Inflammatory macrophage (primary cell): ENCODE measurements around the gene CD6.

ENCODE experiments used
- DNase-seq, 2 donors: peaks; one replicate each; pipeline ENCODE4 v3.0.0-alpha.2; 2020 to 2022

Gene CD6

DNA sequence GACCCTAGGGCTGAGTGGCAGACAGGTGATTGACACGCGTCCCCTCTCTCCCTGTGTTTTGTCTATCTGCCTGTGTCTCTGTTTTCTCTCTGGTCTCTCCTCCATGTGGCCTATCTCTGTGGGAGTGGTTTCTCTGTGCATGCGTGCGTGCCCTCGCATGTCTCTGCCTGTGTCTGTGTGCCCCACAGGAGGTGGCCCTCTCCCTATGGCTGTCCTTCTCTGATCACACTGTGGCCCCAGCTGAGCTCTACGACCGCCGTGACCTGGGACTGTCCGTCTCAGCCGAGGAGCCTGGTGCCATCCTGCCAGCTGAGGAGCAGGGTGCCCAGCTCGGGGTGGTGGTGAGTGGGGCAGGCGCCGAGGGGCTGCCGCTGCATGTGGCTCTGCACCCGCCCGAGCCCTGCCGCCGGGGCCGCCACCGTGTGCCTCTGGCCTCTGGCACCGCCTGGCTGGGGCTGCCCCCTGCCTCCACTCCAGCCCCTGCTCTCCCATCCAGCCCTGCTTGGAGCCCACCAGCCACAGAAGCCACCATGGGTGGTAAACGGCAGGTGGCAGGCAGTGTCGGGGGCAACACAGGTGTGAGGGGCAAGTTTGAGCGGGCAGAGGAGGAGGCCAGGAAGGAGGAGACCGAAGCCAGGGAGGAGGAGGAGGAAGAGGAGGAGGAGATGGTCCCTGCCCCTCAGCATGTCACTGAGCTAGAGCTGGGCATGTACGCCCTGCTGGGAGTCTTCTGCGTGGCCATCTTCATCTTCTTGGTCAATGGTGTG, 35.6 kb upstream of the CD6 start:
- peak in 1 of 2 donors; percentile 50 for DNase-seq

DNA sequence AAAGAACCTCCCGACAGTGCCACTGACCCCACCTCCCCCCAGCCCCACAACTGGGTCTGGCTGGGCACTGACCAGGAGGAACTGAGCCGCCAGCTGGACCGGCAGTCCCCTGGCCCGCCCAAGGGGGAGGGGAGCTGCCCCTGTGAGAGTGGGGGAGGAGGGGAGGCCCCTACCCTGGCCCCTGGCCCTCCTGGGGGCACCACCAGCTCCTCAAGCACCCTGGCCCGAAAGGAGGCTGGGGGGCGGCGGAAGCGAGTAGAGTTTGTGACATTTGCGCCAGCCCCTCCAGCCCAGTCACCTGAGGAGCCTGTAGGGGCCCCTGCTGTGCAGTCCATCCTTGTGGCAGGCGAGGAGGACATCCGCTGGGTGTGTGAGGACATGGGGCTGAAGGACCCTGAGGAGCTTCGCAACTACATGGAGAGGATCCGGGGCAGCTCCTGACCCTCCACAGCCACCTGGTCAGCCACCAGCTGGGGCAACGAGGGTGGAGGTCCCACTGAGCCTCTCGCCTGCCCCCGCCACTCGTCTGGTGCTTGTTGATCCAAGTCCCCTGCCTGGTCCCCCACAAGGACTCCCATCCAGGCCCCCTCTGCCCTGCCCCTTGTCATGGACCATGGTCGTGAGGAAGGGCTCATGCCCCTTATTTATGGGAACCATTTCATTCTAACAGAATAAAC, 34.9 kb upstream of the CD6 start:
- DNase-seq = no peak

DNA sequence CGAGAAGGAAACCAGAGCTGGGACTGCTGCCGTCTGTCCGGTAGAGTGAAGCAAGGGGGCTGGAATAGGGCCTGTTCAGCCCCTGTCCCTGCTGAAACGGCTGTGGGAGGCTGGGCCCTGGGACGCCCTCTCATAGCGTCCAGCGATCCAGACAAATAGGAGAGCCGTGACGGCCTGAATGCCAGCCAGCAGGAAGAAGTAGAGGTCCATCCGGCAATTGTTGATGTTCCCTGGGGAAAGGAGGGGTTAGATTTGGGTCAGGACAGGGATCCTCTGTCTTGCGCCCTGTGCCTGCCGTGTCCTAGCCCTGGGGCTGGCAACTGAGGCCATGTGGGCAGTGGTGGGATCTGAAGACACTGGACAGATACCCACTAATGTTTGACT, 34.3 kb upstream of the CD6 start:
- DNase-seq = no peak

DNA sequence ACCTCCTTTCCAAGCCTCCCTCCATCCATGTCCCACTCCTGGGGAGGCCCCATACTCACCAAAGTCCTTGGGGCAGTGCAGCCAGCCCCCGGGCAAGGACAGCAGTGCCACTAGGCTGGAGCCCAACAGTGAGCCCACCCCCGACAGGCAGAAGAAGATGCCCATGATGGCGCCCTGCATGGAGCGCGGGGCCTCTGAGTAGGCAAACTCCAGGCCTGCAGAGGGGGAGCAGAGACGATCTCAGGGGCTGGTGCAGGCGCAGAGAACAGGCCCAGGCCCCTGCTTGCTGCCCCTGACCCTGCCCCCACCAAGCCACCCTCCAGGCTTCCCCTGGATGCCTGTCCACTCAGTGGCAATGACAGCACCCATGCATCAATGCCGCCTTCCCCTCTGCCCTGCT, 33.7 kb upstream of the CD6 start:
- DNase-seq = no peak

DNA sequence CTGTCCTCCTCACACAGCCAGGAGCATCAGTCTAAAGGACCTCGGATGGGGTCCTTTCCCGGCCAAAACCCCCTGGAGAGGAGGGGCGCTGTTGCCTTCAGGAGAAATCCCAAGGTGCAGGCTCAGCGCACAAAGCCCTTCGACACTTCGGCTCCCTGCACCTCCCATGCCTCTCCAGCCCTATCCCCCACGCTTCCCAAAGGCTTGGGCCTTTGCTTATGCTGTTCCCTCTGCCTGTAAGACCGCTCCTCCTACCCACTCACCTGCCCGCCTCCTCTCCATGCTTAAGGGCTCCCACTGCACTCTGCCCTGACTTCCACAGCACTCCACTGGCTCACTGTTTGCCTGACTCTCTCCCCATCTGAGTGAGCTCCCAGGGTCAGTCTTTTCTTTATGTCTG, 33.0 kb upstream of the CD6 start:
- no peak for DNase-seq

DNA sequence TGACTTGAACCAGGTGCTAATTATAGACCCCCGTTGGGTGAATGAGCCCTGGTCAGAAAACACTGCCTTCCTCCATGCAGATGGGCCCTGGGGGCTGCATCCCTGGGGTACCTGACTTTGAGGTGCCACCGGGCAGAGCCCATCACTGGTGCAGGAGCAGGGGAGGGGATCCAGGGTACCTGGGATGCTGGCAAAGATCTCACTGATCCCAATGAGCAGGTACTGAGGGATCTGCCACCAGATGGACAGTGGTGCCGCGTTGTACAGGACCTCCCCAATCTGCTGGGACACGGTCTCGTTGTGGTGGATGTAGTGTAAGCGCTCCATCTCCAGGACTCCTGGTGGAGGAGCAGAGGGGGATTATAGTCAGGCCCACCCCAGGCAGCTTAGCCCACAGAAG, 32.2 kb upstream of the CD6 start:
- no peak for DNase-seq

DNA sequence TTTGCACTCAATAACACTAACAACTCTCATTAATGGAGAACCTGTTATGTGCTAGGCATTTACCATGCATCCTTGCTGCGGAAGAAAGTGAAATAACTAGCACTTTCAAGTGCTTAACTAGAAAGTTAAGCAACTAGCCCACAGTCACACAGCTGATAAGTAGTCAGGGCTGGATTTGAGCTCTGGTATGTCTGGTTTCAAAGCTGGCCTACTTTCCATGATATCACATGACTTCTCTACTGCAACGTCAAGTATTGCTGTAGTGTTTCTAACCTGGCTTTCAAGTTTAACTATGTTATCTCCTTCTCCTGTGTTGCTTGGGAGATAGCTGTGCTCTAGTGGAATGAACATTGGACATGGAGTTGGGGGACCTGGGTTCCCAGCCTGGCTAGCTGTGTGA, 31.6 kb upstream of the CD6 start:
- no peak for DNase-seq

DNA sequence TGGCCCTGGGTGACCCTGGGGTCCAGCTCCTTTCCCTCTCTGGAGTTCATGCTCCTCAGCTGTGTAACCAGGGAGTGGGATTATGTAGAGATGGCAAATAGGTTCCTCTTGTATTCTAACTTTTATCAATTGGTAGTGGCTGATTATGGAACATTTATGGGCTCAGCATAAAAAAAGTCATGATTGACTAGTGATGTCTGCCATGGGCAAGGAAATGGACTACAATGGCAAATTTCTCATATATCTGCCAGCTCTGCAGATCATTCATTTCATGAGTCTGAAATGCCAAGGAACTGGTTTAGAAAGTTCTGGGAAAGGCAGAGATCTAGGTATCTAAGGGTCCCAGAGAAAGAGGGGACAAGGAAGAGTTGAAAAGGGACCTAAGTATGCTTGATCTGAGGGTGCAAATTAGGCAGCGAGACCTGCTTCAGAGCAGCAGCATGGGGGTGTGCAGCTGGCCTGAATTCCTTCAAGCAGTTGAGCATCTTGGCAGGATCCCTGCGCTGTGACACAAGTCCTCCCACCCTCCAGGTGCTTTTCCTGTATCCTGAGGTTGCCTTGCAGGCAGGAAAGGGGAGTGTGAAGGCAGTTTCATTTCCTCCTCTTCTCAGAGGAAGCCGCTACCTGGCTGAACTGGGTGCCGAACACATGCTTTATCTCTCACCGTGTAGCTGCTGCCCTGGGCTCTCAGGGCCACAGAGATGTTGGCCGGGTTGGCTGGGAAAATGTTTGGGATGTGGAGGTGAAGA, 29.9 kb upstream of the CD6 start:
- DNase-seq = no peak

DNA sequence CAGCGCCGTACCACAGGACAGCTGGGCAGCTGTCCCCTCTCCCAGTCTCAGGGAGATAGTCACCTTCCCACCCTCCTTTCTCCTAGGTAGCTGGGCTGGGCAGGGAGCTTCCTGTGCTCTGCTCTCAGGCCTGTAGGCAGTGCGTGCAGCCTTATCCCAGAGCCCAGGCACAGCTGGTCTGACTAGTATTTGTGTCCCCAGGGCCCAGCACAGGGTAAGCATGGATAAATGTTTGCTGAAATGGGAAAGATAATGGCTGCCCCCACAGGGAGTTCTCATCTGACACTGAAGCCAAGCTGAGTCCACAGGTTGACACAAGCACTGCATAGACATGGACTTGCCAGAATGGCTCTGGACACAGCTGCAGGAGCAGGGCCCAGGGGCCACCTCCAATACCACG, 29.3 kb upstream of the CD6 start:
- no peak for DNase-seq

DNA sequence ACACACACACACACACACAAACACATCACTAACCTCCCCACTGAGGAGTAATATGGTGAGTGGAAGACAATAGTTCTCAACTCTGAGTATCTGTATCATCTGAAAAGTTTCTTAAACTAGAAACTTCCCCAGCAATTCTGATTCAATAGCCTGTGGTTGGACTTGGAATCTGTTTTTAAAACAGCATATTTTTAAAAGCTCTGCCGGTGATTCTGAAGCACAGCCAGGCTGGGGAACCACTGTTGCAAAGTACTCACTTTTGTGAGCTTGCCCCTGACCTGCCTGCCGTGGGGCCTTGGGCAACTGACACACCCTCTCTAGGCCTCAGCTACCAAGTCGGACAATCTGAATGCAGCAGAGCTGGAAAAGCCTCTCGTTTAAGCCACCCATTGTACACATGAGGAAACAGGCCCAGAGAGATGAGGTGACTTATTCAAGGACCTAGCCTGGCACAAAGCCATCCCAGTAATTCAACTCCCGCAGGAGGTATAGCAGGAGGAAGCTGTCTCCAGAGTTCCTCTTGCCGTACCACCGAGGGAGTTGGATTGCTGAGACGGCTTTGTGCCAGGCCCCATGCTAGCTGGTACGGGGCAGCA, 28.4 kb upstream of the CD6 start:
- DNase-seq = no peak

DNA sequence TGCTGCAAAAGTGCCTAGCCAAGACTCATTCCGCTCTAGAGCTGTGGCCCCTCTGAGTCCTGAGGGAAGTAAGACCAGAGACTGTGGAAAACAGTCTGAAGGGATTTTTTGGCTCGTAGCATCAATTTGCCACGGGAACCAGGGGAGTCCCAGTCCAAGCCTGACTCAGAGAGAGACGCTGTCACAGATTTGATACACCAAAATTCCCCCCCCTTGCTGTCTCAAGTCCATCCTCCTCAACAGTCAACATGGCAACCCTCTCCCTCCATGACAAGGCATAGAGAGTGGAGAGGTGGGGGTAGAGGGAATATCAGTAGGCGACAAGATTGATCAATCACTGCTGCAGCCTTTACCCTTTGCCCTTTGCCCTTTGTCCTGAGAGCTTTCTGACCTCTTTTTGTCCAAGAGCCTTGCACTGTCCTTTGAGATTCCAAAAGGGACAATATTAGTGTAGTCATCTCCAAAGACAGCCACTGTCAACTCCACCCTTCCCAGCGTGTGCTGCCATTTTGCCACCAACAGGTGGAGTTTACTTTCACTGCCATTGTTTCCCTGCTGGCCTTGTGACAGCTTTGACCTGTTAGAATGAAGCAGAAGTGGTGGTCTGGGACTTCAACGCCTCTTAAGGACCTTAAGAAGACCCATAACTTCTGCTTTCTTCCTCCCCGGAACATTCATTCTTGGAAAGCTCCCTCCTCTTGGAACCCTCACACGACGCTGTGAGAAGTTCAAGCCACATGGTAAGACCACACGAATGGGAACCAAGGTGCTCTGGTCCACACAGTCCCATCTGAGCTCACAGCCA, 26.8 kb upstream of the CD6 start:
- peak; percentile 79 to 81 for DNase-seq

DNA sequence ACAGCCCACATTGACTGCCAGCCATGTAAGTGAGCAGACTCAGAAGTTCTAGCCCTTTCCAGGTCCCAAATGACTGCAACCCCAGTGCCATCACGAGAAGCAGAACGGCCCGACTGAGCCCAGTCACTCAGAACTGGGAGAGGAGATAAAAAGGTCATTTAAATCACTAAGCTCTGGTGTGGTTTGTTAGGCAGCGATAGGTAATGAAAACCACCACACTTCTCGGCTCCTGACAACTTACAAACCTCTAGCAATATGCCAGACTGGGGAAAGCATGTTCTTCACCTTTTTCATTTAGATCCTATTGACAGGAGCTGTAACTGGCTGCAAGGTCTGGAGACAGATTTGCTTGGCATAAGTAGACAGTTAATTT, 26.2 kb upstream of the CD6 start:
- no peak for DNase-seq

DNA sequence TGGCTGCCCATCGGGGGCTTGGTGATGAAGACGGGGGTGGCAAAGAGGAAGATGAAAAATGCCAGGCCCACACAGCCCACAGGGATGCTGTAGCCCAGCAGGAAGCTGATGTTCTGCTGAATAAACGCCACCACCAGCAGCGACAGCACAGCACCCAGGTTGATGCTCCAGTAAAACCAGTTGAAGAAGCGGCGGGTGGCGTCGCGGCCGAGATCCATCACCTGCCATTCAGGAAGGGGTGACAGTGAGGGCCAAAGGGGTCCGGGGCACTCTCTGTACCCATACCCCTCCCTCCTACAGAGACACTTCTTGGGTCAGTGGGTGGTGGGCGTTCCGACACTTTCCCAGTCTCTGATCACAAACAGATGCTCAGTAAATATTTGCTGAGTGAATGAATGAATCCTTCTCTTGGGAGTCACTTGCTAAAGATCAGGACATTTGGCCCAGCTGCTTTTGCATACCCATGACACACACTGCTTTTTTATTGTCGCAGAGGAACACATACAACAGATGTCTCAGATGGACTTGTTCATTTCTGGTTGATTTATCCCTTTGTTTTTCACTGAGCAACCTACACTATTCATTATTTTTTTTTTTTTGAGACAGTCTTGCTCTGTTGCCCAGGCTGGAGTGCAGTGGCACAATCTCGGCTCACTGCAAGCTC, 24.7 kb upstream of the CD6 start:
- no peak for DNase-seq

DNA sequence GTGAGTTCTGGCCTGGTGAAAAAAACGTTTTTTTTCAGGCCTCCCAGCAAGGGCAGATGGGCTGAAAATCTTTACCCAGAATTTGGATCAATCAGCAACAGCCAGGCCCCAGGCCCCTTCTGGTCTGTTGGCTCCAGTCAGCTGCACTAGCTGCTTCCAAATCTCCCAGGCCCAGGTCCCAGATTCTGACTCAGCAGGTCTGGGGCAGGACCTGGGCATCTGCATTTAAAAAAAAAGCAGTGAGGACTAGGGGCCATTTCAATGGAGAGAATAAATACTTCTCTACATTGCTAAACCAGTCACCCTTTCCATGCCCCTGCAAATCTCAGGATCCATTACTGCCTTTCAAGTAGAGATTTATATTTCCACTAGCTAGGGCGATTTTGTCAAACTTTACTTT, 23.8 kb upstream of the CD6 start:
- no peak for DNase-seq

DNA sequence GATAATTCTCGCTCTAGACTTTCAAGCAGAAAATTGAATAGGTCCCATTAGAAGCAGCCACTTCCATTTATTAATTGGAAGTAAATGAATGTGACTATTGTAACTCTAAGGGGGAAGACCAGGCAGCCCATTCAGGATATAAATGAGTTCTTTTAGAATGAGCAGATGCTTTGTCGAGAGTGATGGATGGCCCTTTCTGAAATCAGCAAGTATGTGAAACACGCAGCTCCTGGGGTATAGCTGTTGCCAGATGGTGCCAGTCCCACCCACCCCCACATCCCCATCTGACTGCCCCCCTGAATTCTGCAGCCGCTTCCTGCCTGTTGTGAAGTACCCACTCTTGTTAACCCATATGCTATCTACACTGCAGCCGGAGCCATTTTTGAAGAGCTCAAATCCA, 23.2 kb upstream of the CD6 start:
- no peak for DNase-seq

DNA sequence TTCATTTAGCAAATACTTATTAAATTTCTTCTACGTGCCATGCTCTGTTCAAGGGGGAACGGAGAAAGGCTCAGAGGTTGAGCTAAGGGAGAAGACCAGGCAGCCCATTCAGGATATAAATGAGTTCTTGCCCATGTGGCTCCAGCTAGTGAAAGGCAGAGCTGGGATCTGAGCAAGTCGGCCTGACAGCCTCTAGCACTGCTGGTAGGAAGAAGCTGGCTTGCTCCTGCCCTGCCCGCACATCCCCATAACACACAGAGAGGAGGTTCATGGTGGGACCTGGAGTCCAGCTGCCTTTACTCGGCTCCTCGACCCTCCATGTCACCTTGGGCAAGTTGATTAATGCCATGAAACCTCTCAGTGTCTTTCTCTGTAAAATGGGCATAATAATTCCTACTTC, 21.5 kb upstream of the CD6 start:
- DNase-seq = peak in 1 of 2 donors; percentile 50

DNA sequence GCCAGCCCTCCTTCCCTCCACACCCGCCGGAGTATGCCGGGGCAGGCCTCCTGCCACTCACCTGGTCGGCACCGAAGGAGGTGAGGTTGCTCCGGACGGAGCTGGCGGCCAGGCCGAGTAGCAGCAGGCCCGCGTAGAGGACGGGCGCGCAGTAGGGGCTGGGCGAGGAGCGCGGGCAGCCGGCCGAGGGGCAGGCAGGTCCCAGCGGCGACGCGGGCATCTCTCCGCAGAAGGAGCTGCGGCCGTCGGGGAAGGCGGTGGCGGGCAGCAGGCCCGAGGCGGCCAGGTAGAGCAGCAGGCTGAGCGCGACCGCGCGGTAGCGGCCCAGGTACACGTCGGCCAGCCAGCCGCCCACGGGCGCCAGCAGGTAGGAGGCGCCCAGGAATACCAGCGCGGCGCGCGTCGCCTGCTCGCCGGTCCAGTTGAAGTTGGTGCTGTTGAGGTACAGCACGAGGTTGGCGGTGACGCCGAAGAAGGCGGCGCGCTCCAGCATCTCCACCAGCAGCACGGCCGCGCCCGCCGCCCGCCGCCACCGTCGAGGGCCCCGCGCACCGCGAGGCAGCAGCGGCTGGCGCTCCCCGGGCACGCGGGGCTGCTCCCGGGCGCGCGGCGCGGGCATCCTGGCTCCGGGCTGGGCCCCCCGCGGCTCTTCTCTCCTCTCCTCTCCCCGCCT, 20.4 kb upstream of the CD6 start:
- DNase-seq = peak in 1 of 2 donors; percentile 63

DNA sequence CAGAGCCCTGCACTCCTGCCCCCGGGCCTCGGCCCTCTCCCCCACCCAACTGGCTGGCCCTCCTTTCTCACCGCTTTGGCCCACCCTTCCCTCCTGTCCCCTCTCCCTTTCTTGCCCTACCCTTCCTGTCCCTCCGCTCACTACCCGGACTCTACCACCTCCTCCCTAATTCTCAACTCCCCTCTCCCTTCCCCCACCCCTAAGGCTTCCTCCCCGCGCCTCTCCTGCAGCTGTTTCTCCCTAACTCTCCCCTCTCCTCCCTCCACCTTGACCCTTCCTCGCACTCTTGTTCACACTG, 19.9 kb upstream of the CD6 start:
- no peak for DNase-seq

DNA sequence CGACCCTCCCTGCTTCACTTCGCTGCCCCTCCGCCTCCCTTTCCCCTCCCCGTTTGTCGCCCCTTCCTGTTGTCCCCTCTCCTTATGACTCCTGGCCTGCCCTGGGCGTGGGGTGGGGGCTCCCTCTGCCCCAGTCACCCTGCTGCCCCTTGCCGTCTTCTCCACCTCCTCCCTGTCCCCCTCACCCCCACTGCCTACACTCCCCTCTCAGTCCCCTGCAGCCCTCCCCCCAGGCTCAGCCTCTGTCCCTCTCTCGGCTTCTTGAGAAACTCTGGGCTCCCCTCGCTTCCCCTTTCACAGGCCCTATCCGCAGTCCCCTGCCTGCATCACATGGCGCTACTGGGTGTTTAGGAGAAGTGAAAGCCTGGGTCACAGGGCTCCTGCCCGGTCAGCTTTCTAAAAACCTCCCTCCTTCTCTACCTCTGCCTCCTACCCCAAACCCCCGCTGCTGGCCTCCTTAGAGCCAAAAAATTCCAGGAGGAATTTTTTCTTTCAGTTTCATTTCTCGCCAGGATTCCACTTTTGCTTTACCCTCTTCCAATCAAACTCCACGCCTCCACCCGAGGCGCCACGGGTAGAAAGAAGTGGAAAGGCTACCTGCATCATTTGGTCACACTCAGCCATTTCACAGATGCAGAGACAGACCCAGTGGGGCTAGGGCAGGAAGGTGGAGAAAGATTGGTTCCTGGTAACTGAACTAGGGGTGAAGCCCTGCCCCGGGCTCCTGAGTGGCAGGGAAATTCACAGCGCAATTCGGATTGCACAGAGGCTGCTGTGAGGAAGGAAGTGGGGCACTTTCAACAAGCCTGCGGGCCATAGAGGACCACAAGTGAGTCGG, 19.4 kb upstream of the CD6 start, which contains the start of gene SLC15A3:
TSS of gene SLC15A3 (minus strand) at position 273 of the 838 bp plus-strand sequence. CDS start 625 bp downstream, outside the sequence.
- DNase-seq = peak; percentile 96 to 97

DNA sequence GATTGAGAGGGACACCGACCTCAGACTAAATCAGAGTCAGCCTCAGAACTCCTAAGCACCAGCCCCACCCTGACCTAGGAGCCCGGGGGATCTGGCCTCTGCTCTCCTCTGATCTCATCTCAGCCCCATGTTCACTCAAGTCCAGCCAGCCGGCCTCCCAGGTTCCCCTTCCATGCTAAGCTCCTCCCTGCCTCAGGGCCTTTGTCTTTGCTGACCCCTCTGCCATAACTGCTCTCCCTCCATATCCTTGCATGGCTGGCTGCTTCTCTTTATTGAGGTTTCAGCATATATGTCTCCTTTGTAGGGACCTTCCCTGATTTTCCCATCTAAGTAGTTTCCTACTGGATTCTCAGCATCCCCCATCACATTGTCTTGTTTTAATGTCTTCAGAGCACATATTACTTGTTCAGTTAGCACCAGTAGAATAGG, 18.7 kb upstream of the CD6 start:
- DNase-seq = no peak

DNA sequence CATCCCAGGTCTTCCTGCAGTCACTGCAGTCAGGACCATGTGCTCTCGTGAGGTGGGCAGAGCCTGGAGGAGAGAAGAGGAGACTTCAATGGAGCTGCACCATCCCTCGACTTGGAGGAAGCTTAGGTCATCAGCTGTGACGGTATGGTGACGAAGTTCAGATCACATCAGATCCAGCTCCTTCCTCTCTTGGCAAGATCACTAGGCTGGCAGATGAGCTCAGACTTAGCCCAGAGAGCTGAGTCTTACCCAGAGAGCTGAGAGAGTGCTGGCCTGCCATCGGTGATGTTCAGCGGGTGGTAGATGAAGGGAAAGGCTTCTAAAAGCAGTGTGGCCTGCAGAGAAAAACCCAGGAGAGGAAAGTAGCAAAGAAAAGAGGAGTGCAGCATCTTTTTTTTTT, 17.7 kb upstream of the CD6 start:
- DNase-seq = peak; percentile 90 to 97
